Measurements from ENCODE around the gene PPP2R3B. TPM values are rescaled to one million over a fixed set of nuclear protein-coding genes. Genes with fewer than 3 reads are reported as not detected.
"Not testable (repeated sequence)": the region's sequence is repeated elsewhere in the genome, so short reads cannot be mapped to it uniquely, and the experiment has no call there.

The PPP2R3B gene
- total RNA-seq, 1 donor from 2014 or later, result 43.4 TPM

GRCh38 chrX:421646-422391 is 35.1 kb upstream of the PPP2R3B start:
- no peaks in the 10 kb centered on the region for H3K27me3 ChIP-seq
- no peaks in the 10 kb centered on the region for H3K9me3 ChIP-seq
- H3K4me1 ChIP-seq, result no peaks in the 10 kb centered on the region
- no peak overlapping the region for H3K27ac ChIP-seq
- TF ChIP-seq CTCF (IDR thresholded peaks at IDR 0.05), result no peak
- H3K4me3 ChIP-seq, result no peak overlapping the region
- intact Hi-C loops (cut with DNase I), result no loop called here
- no peak for DNase-seq (ENCODE audit: low spot score in 2 of 2)
- H3K36me3 ChIP-seq, result no peaks in the 10 kb centered on the region

GRCh38 chrX:420496-421223 is 34.0 kb upstream of the PPP2R3B start:
- TF ChIP-seq CTCF (IDR thresholded peaks at IDR 0.05), result no peak
- Histone ChIP-seq H3K27ac (no peak overlapping the region), H3K4me1 (no peaks in the 10 kb centered on the region), H3K4me3 (no peak overlapping the region), H3K27me3 (no peaks in the 10 kb centered on the region), H3K9me3 (no peaks in the 10 kb centered on the region), H3K36me3 (no peaks in the 10 kb centered on the region)
- intact Hi-C loops (cut with DNase I), result no loop called here
- no peak for DNase-seq (ENCODE audit: low spot score in 2 of 2)

- intact Hi-C loops (cut with DNase I), result no loop called here
- no peak overlapping the region for H3K27ac ChIP-seq
- no peaks in the 10 kb centered on the region for H3K9me3 ChIP-seq
- no peaks in the 10 kb centered on the region for H3K27me3 ChIP-seq
- DNase-seq (ENCODE audit: low spot score in 2 of 2), result no peak
- TF ChIP-seq CTCF (IDR thresholded peaks at IDR 0.05), result no peak
- H3K4me3 ChIP-seq, result no peak overlapping the region
- no peaks in the 10 kb centered on the region for H3K4me1 ChIP-seq
- H3K36me3 ChIP-seq, result no peaks in the 10 kb centered on the region
These were observed 32.4 kb upstream of the PPP2R3B start for GRCh38 chrX:418927-419729.

- H3K4me3 ChIP-seq; intact Hi-C loops (cut with DNase I); H3K27me3 ChIP-seq; H3K36me3 ChIP-seq; H3K9me3 ChIP-seq; H3K4me1 ChIP-seq; H3K27ac ChIP-seq; DNase-seq (ENCODE audit: low spot score in 2 of 2): not testable (repeated sequence)
These were observed 28.8 kb upstream of the PPP2R3B start for GRCh38 chrX:415498-415897.

GRCh38 chrX:413322-414201 is 26.9 kb upstream of the PPP2R3B start:
- peak in 1 of 3 experiments; percentile 6 for TF ChIP-seq CTCF (IDR thresholded peaks at IDR 0.05)
- no peaks in the 10 kb centered on the region for H3K27me3 ChIP-seq
- no peak for DNase-seq (ENCODE audit: low spot score in 2 of 2)
- no peaks in the 10 kb centered on the region for H3K4me1 ChIP-seq
- no peaks in the 10 kb centered on the region for H3K36me3 ChIP-seq
- peak overlapping the region in 1 of 2 donors; percentile 4 for H3K27ac ChIP-seq
- H3K9me3 ChIP-seq, result no peaks in the 10 kb centered on the region
- intact Hi-C loops (cut with DNase I), result no loop called here
- H3K4me3 ChIP-seq, result peak overlapping the region; percentile 35 to 51
